ENCODE measurements around the gene APOBEC4.

APOBEC4 gene

DNA sequence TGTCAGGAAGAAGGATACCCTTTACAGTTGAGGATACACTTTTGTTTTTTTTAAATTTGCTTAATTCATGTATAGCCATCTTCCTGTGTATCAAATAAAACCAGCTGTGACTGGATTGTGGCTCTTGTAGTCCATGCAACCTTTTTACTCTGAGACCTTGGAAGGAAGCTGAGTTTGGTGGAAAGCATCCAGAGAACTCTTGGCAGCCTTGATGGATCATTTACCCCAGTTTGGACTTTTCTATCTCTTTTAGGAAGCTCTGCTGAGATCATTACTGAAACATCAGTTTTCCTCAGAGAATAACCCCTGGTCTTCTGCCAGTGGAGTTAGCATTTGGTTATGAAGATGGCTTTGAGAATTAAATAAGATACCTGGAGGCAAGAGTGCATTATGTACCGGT, 21.2 kb upstream of the APOBEC4 start:
- DNase-seq, result no peak

GRCh38 chr1:183673605-183674323, 20.6 kb upstream of the APOBEC4 start:
- DNase-seq, result no peak

DNA sequence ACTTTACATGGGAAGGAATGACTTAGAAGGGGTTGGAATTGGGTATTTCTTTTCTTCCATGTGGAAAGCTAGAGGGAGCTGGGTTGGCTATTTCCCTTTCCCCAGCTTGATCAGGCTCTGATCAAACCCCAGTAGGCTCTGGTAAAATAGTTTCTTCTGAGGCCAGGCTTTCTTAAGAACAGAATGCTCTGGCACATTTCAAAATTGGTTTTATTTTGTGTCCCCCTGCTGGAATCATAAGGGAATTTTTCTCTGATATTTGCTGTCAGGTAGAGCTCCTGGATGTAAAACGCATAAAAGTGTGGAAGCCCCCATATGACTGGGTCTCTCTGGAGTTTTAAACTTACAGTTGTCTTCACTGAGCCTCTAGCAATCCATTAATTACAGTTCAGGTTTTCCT, 17.1 kb upstream of the APOBEC4 start:
- no peak for DNase-seq

GRCh38 chr1:183656355-183656754, 3.2 kb upstream of the APOBEC4 start:
- DNase-seq, result no peak

GRCh38 chr1:183655562-183656075, 2.5 kb upstream of the APOBEC4 start:
- peak; percentile 72 for DNase-seq

DNA sequence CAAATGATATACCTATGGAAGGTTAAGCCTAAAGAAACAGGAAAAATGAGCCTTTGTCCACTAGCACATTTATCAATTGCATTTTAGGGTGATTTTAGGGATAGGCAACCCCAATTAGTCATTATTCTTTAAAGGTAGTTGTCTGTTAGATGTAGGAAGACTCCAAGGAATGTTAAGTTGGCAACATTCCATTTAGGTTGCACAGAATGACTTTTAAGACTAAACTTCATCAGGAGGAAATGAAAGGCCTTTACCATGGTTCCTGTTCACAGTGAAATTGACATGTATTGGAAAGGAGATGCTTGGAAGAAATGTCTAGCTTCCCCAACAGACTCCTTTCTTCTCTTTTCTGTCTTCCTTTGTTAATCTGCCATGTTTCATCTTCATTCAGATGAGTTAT, 1.6 kb upstream of the APOBEC4 start:
- DNase-seq, result no peak

DNA sequence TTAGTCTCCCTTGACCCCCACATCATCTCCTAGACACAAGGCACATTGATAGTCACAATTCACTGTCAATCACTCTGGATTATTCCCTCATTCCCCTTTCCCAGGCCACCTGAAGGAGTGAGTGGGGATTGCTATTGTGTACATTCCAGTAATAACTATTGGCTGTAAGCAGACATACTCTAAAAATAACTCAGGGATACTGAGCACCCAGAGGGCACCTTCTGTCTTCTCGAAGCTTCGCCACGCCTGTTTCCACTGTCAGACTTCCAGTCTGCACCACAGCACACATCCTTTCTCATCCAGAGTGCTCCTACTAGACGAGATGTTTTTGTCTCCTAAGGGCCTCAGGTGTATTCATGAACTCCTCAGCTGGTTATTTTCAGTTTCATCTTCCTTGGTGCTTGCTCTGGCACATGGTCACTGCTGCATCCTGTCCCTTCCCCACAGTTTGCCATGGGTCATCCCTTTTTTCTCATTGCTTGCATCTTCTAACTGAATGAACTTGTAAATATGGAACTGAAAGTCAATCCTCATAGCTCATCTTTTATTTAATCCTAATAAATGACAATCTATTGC, 848 bp upstream of the APOBEC4 start:
- no peak for DNase-seq

DNA sequence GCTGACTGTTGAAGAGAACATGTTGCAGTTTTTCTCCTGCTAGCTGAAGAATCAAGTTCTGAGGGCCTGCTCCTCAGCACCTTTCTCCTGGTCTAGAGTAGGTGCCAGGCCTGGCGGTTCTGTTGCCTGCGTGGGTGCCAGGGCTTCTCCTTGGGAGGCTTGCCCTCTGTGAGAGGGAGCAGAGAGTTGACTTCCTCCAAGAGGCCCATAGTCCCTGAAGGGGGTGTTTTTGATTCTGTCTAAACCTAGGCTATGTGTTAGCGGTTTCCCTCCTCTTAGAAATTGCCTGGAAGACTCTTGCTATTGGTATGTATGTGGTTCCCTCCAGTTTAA, 312 bp upstream of the APOBEC4 start:
- no peak for DNase-seq

GRCh38 chr1:183652107-183652506, 1.0 kb downstream of the APOBEC4 start:
- no peak for DNase-seq

GRCh38 chr1:183651612-183652011, 1.5 kb downstream of the APOBEC4 start:
- no peak for DNase-seq

DNA sequence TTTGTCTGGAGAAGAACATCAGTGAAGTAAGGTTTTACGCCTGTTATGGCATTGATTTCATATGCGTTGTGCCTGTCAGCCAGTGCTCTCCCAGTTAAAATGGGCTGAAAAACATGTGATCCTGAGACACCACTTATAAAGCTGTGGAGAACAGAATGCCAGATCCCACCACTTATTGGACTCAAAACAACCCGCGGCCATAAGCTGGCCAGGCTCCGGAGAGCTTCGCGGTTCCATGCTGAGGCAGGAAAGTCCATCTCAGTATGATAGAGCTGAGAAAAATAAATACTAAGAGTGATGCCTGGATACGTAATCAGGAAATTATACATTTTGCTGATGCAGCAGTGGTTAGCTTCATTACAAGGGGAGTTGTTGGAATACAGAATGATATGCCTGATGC, 5.1 kb downstream of the APOBEC4 start:
- DNase-seq, result no peak

DNA sequence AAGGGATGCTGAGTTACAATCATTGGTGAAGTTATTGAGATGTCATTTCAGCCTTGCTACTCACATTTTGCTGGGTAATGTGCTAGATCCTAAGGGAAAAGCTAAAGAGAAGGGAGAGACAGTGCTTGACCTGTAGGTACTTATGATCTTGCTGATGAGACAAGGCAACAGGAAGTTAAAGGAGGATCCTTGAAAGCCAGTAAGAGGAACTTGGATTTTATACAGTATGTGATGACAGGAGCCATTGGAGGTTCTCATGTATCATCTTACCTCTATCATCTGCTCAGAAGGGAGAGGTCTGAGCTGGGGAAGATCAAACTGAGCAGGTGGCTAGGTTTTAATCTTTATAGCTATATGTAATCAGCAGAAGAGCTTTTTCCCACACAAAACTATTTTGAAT, 6.3 kb downstream of the APOBEC4 start:
- no peak for DNase-seq

- DNase-seq, result no peak
These were observed 7.6 kb downstream of the APOBEC4 start for GRCh38 chr1:183645531-183645930.

GRCh38 chr1:183642166-183642565, 10.9 kb downstream of the APOBEC4 start:
- no peak for DNase-seq

GRCh38 chr1:183640193-183640592, 12.9 kb downstream of the APOBEC4 start:
- DNase-seq, result no peak

GRCh38 chr1:183638649-183639387, 14.3 kb downstream of the APOBEC4 start:
- no peak for DNase-seq

DNA sequence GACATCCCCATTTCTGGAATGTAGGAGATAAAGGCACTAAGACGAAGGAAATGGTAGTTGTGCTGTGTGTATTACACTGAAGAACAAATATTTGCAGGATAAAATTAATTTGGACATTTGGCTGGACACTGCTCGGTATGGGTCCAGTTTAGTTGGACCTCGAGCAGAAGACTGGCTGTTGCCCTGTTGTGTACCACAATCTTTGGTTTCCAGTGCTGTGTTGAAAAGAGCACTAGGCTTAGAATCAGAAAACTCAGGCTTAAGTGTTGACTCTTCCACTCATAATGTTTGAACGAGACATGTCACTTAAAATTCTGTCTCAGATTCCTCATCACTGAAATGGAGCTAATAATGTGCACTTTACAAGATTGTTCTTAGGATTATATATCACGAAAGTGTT, 16.3 kb downstream of the APOBEC4 start:
- DNase-seq, result no peak

- DNase-seq, result no peak
These were observed 16.8 kb downstream of the APOBEC4 start for GRCh38 chr1:183636334-183636682.

DNA sequence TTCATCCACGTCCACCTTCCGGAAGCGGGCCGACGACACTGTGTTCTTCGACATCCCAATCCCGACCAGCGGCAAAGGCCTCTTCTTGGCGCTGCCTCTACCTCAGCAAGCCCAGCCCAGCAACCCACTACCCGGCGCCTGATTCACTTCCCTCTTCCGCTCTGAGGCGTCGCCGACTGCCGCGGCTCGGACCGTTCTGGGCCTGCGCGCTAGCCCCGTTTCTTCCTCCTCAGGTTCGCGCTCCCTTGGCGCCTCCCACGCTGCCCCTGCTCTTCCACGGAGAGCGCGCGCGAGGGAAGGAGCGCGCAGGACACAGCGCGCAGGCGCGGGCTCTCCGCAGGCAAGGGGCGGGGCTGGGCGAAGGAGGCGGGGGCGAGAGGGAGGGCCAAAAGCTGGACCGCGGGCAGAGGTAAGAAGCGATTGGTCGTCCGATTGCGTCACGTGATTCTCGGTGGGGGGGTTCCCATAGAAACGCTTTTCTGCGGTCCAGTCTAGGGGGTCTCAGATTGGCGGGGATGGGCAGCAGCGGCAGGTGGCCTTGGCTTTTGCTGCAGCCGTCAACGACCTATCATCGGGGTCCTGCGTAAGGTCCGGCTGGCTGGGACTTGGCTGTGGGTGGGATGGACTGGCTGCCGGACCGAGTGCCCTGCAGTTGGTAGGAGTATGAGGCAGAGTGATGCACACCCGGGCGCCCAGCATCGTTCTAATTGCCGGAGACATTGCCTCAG, 17.3 kb downstream of the APOBEC4 start, which contains the start of gene ARPC5:
TSS of gene ARPC5 (minus strand) at position 178 of the 728 bp plus-strand sequence. CDS start at position 54, 124 bp downstream.
- peak; percentile 99 for DNase-seq

GRCh38 chr1:183635099-183635605, 18.0 kb downstream of the APOBEC4 start:
- DNase-seq, result no peak

DNA sequence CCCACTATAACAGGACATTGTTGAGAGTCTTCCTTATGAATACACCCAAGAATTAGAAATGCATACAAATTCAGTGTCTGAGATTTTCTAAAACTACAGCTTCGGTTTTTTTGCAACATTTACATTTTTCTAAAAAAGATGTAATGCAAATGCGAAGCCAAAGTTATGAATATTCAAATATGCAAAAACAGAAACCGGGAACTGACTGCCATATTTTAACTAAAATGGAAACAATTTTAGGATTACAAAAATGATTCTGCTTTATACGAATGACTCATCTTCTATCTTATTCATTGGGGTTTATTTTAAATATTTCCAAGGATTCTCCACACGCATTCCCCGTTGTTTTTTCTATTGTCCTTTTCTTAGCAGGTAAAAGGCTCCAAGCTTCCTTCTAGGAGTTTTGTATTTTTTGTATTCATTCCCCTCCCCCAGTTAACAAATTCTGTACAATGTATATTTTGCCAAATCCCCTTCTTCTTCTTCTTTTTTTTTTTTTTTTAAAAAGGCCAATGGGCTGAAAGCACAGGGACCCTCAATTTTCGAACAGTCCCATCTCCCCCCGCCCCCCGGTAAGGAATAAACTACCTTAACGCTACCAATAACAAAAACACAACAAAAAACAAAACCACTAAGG, 18.6 kb downstream of the APOBEC4 start:
- no peak for DNase-seq

DNA sequence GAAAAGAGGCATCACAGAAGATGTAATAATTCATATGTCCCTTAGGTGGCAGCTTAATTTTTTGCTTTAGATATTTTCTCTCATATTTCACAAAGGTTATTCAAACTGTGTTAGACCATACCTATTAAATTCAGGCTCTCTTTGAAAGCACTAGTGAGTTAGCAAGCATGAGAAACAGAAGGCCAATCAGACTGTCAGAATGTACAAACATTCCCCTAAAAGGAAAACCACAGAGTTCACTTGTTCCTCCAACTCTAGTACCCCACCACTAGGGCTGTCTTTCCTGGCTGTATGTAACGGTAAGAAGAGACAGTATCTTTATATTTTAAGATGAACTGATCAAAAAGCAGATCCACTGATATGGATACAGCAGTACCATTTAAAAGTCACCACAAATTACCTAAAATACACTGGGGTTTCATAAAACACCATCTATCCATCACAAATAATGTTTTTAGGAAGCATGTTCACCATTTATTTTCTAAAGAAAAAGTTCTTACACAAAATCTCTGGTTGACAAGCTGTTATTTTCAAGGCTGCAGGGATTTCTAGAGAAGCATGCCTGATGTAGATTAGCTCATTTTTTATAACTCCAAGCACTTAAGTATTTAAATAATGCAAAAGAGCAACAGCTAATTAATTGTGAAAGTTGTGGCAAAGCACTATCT, 19.3 kb downstream of the APOBEC4 start:
- peak; percentile 81 for DNase-seq

Measured in amniotic stem cell (primary cell).